DOHH2 (cell line): ENCODE measurements around the gene DGKB.

ENCODE experiments used
- CTCF ChIP-seq: fragments of 200-600 bp; sonication (generic); IDR thresholded peaks from one replicate; pipeline ENCODE4 v1.5.1; 2014; ENCODE audit warnings: antibody characterized with exemption, mild to moderate bottlenecking, low read depth, low read length; ENCODE audit not compliant: poor library complexity, severe bottlenecking
- EZH2phosphoT487 ChIP-seq: fragments of 200-600 bp; sonication (generic); IDR thresholded peaks from 2 replicates; pipeline ENCODE4 v1.6.1; 2017; ENCODE audit warnings: borderline replicate concordance, mild to moderate bottlenecking, antibody characterized with exemption, low read length, moderate library complexity, mixed read lengths

- TF ChIP-seq CTCF (no peak), EZH2phosphoT487 (no peak)
Observed at GRCh38 chr7:14260011-14260410, 642.5 kb downstream of the DGKB start.
